Endodermal cell (in vitro differentiated cells): ENCODE measurements around the gene CAPN13. TPM values are rescaled to one million over a fixed set of nuclear protein-coding genes. Genes with fewer than 3 reads are reported as not detected.

Source experiments
- DNase-seq: peaks from one replicate; pipeline ENCODE4 v3.0.0-alpha.2; 2017
- H3K27ac ChIP-seq: 2 replicates; pipeline ENCODE4 v1.5.1; 2013; ENCODE audit warnings: mild to moderate bottlenecking, low read depth, low read length, moderate library complexity
- H3K27me3 ChIP-seq: 2 replicates; pipeline ENCODE4 v1.6.1; 2013; ENCODE audit warnings: mild to moderate bottlenecking, low read length, moderate library complexity; ENCODE audit not compliant: insufficient read depth, control insufficient read depth, poor library complexity, severe bottlenecking
- H3K36me3 ChIP-seq: 2 replicates; pipeline ENCODE4 v1.7.0; 2013; ENCODE audit warnings: mild to moderate bottlenecking, low read length, moderate library complexity; ENCODE audit not compliant: control insufficient read depth, insufficient read depth
- H3K4me1 ChIP-seq: one replicate; pipeline ENCODE4 v1.7.0; 2013; ENCODE audit warnings: low read length; ENCODE audit not compliant: control insufficient read depth, insufficient read depth
- H3K4me3 ChIP-seq: 2 replicates; pipeline ENCODE4 v1.5.1; 2013; ENCODE audit warnings: mild to moderate bottlenecking, low read length, moderate library complexity
- H3K9ac ChIP-seq: 2 replicates; pipeline ENCODE4 v1.6.1; 2013; ENCODE audit warnings: mild to moderate bottlenecking, low read length, moderate library complexity; ENCODE audit not compliant: poor library complexity, severe bottlenecking; ENCODE audit errors: extremely low read depth
- H3K9me3 ChIP-seq: 2 replicates; pipeline ENCODE4 v1.6.1; 2013; ENCODE audit warnings: mild to moderate bottlenecking, low read length, moderate library complexity; ENCODE audit not compliant: control insufficient read depth
- H3K27ac Mint-ChIP-seq: 2 replicates; pipeline ENCODE4 v1.8.0; 2020; ENCODE audit warnings: mixed read lengths
- H3K27me3 Mint-ChIP-seq: 2 replicates; pipeline ENCODE4 v1.8.0; 2021; ENCODE audit warnings: mild to moderate bottlenecking, mixed read lengths; ENCODE audit not compliant: insufficient read depth
- H3K36me3 Mint-ChIP-seq: 2 replicates; pipeline ENCODE4 v1.8.0; 2020; ENCODE audit warnings: low read depth, mixed read lengths
- H3K4me1 Mint-ChIP-seq: 2 replicates; pipeline ENCODE4 v1.8.0; 2020; ENCODE audit warnings: mixed read lengths
- H3K4me3 Mint-ChIP-seq: 2 replicates; pipeline ENCODE4 v1.8.0; 2020; ENCODE audit warnings: mild to moderate bottlenecking, moderate library complexity, mixed read lengths
- H3K9me3 Mint-ChIP-seq: 2 replicates; pipeline ENCODE4 v1.8.0; 2020; ENCODE audit warnings: mild to moderate bottlenecking, mixed read lengths
- WGBS, 2 experiments: methylation state at CpG; one replicate each; pipeline versions ENCODE4 v1.1.5 to v1.1.7; 2013; ENCODE audit warnings: missing lambda C conversion rate in 2 of 2, mixed read lengths in 1 of 2; ENCODE audit not compliant: insufficient coverage in 1 of 2, insufficient read length in 1 of 2; 5-methylcytosine and 5-hydroxymethylcytosine counted together
- total RNA-seq, 2 donors: library from RNA; stranded (reverse); fragmentation: NEBNext Ultra II Directional in 1 of 2; extraction: Animal tissue kit (Norgen Biotek cat#: 25700) in 1 of 2; gene quantifications; 2 replicates in 1 of 2; 3 replicates in 1 of 2; pipeline ENCODE4 v1.2.1, GENCODE V29; 2021
- TF ChIP-seq, protein P1 (sequence below): fragments of 200-600 bp; sonication (generic); conservative IDR thresholded peaks from 2 replicates; pipeline ENCODE4 v1.5.0; 2021; ENCODE audit warnings: antibody characterized with exemption, mild to moderate bottlenecking

Gene CAPN13
- total RNA-seq, 2 donors from 2014 or later: 29.5 to 38.6 TPM

DNA sequence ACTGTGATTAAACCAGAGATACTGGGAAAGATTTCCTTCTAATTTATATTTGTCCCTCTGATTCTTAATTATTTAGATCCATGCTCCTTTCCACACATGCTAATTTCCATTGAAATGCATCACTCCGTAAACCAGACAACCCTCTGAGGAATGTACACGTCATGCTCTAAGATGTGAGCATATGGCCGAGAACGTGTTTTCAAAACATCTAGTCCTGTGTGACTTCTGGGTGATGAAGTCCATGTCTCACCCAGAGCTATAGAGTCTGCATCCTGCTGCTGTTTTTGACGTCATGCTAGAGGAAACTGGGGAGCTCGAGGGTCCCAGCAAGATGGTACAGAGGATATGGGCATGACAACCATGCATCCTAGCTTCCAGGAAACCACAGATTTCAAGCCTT is 53.6 kb downstream of the CAPN13 start:
- Mint-ChIP-seq H3K27ac (no peak overlapping the region), H3K4me3 (no peak overlapping the region), H3K27me3 (no peaks in the 10 kb centered on the region), H3K4me1 (peaks cover 8% of the 10 kb centered on the region), H3K36me3 (peaks cover 34% of the 10 kb centered on the region), H3K9me3 (no peaks in the 10 kb centered on the region)
- H3K4me3 ChIP-seq: no peak overlapping the region
- no peak for DNase-seq
- no peaks in the 10 kb centered on the region for H3K4me1 ChIP-seq
- TF ChIP-seq, protein P1, sequence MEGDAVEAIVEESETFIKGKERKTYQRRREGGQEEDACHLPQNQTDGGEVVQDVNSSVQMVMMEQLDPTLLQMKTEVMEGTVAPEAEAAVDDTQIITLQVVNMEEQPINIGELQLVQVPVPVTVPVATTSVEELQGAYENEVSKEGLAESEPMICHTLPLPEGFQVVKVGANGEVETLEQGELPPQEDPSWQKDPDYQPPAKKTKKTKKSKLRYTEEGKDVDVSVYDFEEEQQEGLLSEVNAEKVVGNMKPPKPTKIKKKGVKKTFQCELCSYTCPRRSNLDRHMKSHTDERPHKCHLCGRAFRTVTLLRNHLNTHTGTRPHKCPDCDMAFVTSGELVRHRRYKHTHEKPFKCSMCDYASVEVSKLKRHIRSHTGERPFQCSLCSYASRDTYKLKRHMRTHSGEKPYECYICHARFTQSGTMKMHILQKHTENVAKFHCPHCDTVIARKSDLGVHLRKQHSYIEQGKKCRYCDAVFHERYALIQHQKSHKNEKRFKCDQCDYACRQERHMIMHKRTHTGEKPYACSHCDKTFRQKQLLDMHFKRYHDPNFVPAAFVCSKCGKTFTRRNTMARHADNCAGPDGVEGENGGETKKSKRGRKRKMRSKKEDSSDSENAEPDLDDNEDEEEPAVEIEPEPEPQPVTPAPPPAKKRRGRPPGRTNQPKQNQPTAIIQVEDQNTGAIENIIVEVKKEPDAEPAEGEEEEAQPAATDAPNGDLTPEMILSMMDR: no peak
- H3K9ac ChIP-seq: no peak overlapping the region
- WGBS, 2 experiments: 85 to 94% methylated on average over 5 to 6 of the region's 6 CpGs
- H3K9me3 ChIP-seq: no peaks in the 10 kb centered on the region
- H3K27me3 ChIP-seq: no peaks in the 10 kb centered on the region
- H3K27ac ChIP-seq: no peak overlapping the region
- H3K36me3 ChIP-seq: peaks cover 10% of the 10 kb centered on the region

DNA sequence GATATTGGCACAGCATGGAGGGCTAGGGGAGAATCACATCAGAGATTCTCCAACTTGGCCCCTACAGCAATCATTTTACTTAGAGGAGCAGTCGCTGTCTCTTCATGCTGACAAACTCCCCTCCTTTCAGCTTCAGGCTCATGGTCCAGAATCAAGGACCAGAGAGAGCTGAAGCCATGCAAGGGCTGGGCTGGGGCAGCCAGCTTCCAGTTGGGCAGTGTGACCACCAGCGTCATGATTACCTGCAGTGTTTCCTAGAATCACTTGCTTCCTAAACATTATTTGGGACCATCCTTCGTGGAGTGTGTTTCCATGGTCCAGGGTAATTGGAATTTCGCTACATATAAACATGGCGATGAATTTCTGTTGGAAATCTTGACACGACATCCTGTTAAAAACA is 54.4 kb downstream of the CAPN13 start:
- TF ChIP-seq, protein P1: no peak

DNA sequence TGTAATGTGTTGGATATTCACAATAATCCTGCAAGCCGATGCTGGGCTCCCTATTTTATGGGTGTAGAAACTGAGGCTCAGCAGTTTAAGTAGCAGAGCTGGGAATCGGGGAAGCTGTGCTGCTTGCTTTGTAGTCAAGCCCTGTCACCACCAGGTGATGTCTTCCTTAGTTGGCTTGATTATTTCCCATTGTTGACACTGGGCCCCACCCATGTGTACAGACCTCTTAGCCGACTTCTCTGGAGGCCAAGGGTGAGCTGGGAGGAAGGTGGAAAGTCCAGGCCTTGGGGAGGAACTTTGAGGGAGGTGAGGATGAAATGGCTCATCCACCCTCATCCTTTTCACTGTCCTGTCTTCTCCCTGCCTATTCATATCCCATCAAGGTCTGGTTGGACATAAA is 60.0 kb downstream of the CAPN13 start:
- Histone ChIP-seq H3K4me1 (no peaks in the 10 kb centered on the region), H3K4me3 (no peak overlapping the region), H3K9ac (no peak overlapping the region), H3K27ac (no peak overlapping the region), H3K27me3 (no peaks in the 10 kb centered on the region), H3K36me3 (peaks cover 31% of the 10 kb centered on the region), H3K9me3 (no peaks in the 10 kb centered on the region)
- TF ChIP-seq, protein P1: peak; percentile 27
- Mint-ChIP-seq H3K27ac (no peak overlapping the region), H3K27me3 (no peaks in the 10 kb centered on the region), H3K9me3 (no peaks in the 10 kb centered on the region), H3K4me1 (no peaks in the 10 kb centered on the region), H3K36me3 (peaks cover 53% of the 10 kb centered on the region), H3K4me3 (no peak overlapping the region)
- no peak for DNase-seq
- 97% methylated on average over 3 of the region's 3 CpGs; no CpG with 5 or more reads in 1 of the 2 experiments for WGBS, 2 experiments

More for the DNA sequence above, 54.4 kb downstream of the CAPN13 start:
- Histone ChIP-seq H3K27ac (no peak overlapping the region), H3K9ac (no peak overlapping the region), H3K4me3 (no peak overlapping the region), H3K36me3 (peaks cover 18% of the 10 kb centered on the region), H3K27me3 (no peaks in the 10 kb centered on the region), H3K9me3 (no peaks in the 10 kb centered on the region), H3K4me1 (no peaks in the 10 kb centered on the region)
- WGBS, 2 experiments: 86 to 88% methylated on average over 6 of the region's 6 CpGs
- Mint-ChIP-seq H3K36me3 (peaks cover 39% of the 10 kb centered on the region), H3K4me3 (no peak overlapping the region), H3K9me3 (no peaks in the 10 kb centered on the region), H3K27me3 (no peaks in the 10 kb centered on the region), H3K4me1 (peaks cover 8% of the 10 kb centered on the region), H3K27ac (no peak overlapping the region)
- DNase-seq: no peak
